Measurements from ENCODE around the gene FADS3. TPM values are rescaled to one million over a fixed set of nuclear protein-coding genes. Genes with fewer than 3 reads are reported as not detected.

Gene FADS3
- total RNA-seq, 1 experiment from 2014 or later: 65.8 TPM

DNA sequence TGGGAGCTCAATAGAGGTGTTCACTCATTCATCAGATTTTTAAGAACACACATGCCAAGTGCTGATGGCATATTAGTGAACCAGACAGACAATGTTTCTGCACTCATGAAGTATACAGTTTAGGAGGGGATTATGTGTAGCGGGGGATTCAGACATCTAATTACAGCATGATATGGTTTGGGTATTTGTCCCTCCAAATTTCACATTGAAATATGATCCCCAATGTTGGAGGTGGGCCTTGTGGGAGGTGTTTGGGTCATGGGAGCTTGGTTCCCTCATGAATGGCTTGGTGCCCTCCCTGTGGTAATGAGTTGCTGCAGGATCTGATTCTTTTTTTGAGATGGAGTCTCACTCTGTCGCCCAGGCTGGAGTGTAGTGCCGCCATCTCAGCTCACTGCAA, 34.9 kb upstream of the FADS3 start:
- intact Hi-C loops (cut with micrococcal nuclease): no loop called here
- RAD21 ChIA-PET (ENCODE audit: low non-redundant PET in 1 of 2, low total read pairs in 2 of 2, uncharacterized antibody in 2 of 2, unreplicated experiment in 2 of 2): no interaction called here
- no peak overlapping the region for H3K4me2 ChIP-seq (ENCODE audit: low read length)
- no peak for ATAC-seq
- no peak overlapping the region for H3K4me3 ChIP-seq (replicated peaks in 1 of 2; ENCODE audit: low read depth in 1 of 2, low read length in 2 of 2)
- H3K27ac ChIP-seq (ENCODE audit: low read depth, low read length): no peak overlapping the region
- no peak overlapping the region for H2AFZ ChIP-seq (ENCODE audit: low read depth, low read length, poor library complexity, severe bottlenecking)
- H3K36me3 ChIP-seq (ENCODE audit: control insufficient read depth in 1 of 2, insufficient read depth in 2 of 2, low read length in 2 of 2): no peaks in the 10 kb centered on the region
- no peaks in the 10 kb centered on the region for H3K9me3 ChIP-seq (ENCODE audit: control insufficient read depth in 1 of 2, insufficient read depth in 1 of 2, low read depth in 1 of 2, low read length in 2 of 2)
- POLR2A ChIA-PET: no interaction called here
- TF ChIP-seq EGR1 (IDR thresholded peaks at IDR 0.05; ENCODE audit: low read depth) (no peak), YY1 (IDR thresholded peaks at IDR 0.05; ENCODE audit: extremely low read depth, insufficient replicate concordance, low read depth, low read length) (no peak), POLR2A (IDR thresholded peaks at IDR 0.05; ENCODE audit: borderline replicate concordance, extremely low read depth, insufficient read depth, insufficient read length) (no peak), ZFX (IDR thresholded peaks at IDR 0.05) (no peak), SP1 (IDR thresholded peaks at IDR 0.05; ENCODE audit: low read depth) (no peak), SIN3A (IDR thresholded peaks at IDR 0.05; ENCODE audit: low read depth) (no peak), SRF (IDR thresholded peaks at IDR 0.05; ENCODE audit: low read depth) (no peak), EZH2phosphoT487 (IDR thresholded peaks at IDR 0.05; ENCODE audit: borderline replicate concordance) (no peak), ELF1 (IDR thresholded peaks at IDR 0.05; ENCODE audit: borderline replicate concordance, low read depth) (no peak), CEBPB (IDR thresholded peaks at IDR 0.05; ENCODE audit: low read depth) (no peak), POLR2AphosphoS5 (IDR thresholded peaks at IDR 0.05; ENCODE audit: low read depth, low read length) (no peak), FOSL1 (IDR thresholded peaks at IDR 0.05; ENCODE audit: low read depth) (no peak), JUND (IDR thresholded peaks at IDR 0.05) (no peak), EZH2 (IDR thresholded peaks at IDR 0.05) (no peak)
- TF ChIP-seq, protein P1, sequence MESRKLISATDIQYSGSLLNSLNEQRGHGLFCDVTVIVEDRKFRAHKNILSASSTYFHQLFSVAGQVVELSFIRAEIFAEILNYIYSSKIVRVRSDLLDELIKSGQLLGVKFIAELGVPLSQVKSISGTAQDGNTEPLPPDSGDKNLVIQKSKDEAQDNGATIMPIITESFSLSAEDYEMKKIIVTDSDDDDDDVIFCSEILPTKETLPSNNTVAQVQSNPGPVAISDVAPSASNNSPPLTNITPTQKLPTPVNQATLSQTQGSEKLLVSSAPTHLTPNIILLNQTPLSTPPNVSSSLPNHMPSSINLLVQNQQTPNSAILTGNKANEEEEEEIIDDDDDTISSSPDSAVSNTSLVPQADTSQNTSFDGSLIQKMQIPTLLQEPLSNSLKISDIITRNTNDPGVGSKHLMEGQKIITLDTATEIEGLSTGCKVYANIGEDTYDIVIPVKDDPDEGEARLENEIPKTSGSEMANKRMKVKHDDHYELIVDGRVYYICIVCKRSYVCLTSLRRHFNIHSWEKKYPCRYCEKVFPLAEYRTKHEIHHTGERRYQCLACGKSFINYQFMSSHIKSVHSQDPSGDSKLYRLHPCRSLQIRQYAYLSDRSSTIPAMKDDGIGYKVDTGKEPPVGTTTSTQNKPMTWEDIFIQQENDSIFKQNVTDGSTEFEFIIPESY (IDR thresholded peaks at IDR 0.05; ENCODE audit: extremely low read depth, insufficient replicate concordance, low read length): no peak
- TF ChIP-seq, protein P2, sequence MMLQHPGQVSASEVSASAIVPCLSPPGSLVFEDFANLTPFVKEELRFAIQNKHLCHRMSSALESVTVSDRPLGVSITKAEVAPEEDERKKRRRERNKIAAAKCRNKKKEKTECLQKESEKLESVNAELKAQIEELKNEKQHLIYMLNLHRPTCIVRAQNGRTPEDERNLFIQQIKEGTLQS (IDR thresholded peaks at IDR 0.05): no peak
- TF ChIP-seq, protein P3, sequence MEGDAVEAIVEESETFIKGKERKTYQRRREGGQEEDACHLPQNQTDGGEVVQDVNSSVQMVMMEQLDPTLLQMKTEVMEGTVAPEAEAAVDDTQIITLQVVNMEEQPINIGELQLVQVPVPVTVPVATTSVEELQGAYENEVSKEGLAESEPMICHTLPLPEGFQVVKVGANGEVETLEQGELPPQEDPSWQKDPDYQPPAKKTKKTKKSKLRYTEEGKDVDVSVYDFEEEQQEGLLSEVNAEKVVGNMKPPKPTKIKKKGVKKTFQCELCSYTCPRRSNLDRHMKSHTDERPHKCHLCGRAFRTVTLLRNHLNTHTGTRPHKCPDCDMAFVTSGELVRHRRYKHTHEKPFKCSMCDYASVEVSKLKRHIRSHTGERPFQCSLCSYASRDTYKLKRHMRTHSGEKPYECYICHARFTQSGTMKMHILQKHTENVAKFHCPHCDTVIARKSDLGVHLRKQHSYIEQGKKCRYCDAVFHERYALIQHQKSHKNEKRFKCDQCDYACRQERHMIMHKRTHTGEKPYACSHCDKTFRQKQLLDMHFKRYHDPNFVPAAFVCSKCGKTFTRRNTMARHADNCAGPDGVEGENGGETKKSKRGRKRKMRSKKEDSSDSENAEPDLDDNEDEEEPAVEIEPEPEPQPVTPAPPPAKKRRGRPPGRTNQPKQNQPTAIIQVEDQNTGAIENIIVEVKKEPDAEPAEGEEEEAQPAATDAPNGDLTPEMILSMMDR (IDR thresholded peaks at IDR 0.05 in 2 of 3, conservative IDR thresholded peaks at IDR 0.05 in 1 of 3; ENCODE audit: borderline replicate concordance in 1 of 3, insufficient read depth in 1 of 3, low read depth in 2 of 3, low read length in 2 of 3): no peak
- TF ChIP-seq, protein P4, sequence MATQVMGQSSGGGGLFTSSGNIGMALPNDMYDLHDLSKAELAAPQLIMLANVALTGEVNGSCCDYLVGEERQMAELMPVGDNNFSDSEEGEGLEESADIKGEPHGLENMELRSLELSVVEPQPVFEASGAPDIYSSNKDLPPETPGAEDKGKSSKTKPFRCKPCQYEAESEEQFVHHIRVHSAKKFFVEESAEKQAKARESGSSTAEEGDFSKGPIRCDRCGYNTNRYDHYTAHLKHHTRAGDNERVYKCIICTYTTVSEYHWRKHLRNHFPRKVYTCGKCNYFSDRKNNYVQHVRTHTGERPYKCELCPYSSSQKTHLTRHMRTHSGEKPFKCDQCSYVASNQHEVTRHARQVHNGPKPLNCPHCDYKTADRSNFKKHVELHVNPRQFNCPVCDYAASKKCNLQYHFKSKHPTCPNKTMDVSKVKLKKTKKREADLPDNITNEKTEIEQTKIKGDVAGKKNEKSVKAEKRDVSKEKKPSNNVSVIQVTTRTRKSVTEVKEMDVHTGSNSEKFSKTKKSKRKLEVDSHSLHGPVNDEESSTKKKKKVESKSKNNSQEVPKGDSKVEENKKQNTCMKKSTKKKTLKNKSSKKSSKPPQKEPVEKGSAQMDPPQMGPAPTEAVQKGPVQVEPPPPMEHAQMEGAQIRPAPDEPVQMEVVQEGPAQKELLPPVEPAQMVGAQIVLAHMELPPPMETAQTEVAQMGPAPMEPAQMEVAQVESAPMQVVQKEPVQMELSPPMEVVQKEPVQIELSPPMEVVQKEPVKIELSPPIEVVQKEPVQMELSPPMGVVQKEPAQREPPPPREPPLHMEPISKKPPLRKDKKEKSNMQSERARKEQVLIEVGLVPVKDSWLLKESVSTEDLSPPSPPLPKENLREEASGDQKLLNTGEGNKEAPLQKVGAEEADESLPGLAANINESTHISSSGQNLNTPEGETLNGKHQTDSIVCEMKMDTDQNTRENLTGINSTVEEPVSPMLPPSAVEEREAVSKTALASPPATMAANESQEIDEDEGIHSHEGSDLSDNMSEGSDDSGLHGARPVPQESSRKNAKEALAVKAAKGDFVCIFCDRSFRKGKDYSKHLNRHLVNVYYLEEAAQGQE (IDR thresholded peaks at IDR 0.05; ENCODE audit: low read depth): no peak
- CTCF ChIA-PET: interaction anchor here (0.7 kb wide), 1 partner anchor 129 kb away, joined by 3 read pairs; no protein-coding TSS in a partner anchor
- H3K9ac ChIP-seq (ENCODE audit: low read length): no peak overlapping the region
- no peaks in the 10 kb centered on the region for H4K20me1 ChIP-seq (ENCODE audit: insufficient read depth)
- H3K9me2 ChIP-seq (ENCODE audit: insufficient read depth): no peaks in the 10 kb centered on the region
- no peaks in the 10 kb centered on the region for H3K27me3 ChIP-seq (ENCODE audit: insufficient read depth, low read length)
- no peaks in the 10 kb centered on the region for H3K4me1 ChIP-seq (ENCODE audit: control insufficient read depth in 1 of 2, insufficient read depth in 2 of 2, low read length in 2 of 2)
- DNase-seq (ENCODE audit: low read depth, low spot score): no peak
- no peaks in the 10 kb centered on the region for H3K79me2 ChIP-seq (ENCODE audit: insufficient read depth, low read length)
- no TSS peak for BruUV-seq (replicated peaks)

All from HCT116 (cell line).